Ectodermal cell (in vitro differentiated cells): ENCODE results near the gene MT1E.
"Not testable (repeated sequence)": the region's sequence is repeated elsewhere in the genome, so short reads cannot be mapped to it uniquely, and the experiment has no call there.

Source experiments
- H3K27ac ChIP-seq: 2 replicates; pipeline ENCODE4 v1.7.0; 2013; ENCODE audit warnings: mild to moderate bottlenecking, low read depth, low read length; ENCODE audit not compliant: insufficient read depth, poor library complexity, severe bottlenecking
- H3K27me3 ChIP-seq: 2 replicates; pipeline ENCODE4 v1.7.0; 2013; ENCODE audit warnings: mild to moderate bottlenecking, low read length; ENCODE audit not compliant: insufficient read depth, control insufficient read depth, poor library complexity, severe bottlenecking
- H3K36me3 ChIP-seq: one replicate; pipeline ENCODE4 v1.7.0; 2013; ENCODE audit warnings: low read length; ENCODE audit not compliant: control insufficient read depth, insufficient read depth
- H3K4me1 ChIP-seq: one replicate; pipeline ENCODE4 v1.7.0; 2013; ENCODE audit warnings: low read length; ENCODE audit not compliant: control insufficient read depth, insufficient read depth
- H3K4me3 ChIP-seq: 2 replicates; pipeline ENCODE4 v1.7.0; 2013; ENCODE audit warnings: low read depth, low read length, control low read depth; ENCODE audit not compliant: insufficient read depth
- H3K9me3 ChIP-seq: 2 replicates; pipeline ENCODE4 v1.7.0; 2013; ENCODE audit warnings: mild to moderate bottlenecking, low read length, moderate library complexity; ENCODE audit not compliant: control insufficient read depth
- WGBS, 2 experiments: methylation state at CpG; one replicate each; pipeline ENCODE4 v1.1.7; 2013; ENCODE audit warnings: missing lambda C conversion rate in 2 of 2; 5-methylcytosine and 5-hydroxymethylcytosine counted together

MT1E gene

GRCh38 chr16:56615353-56615752 is 10.2 kb upstream of the MT1E start:
- Histone ChIP-seq H3K27ac (no peak overlapping the region), H3K4me3 (no peak overlapping the region), H3K27me3 (peaks cover 87% of the 10 kb centered on the region), H3K36me3 (no peaks in the 10 kb centered on the region), H3K4me1 (peaks cover 19% of the 10 kb centered on the region), H3K9me3 (no peaks in the 10 kb centered on the region)
- 84 to 100% methylated on average over 2 of the region's 3 CpGs for WGBS, 2 experiments

GRCh38 chr16:56616608-56617211 is 8.9 kb upstream of the MT1E start:
- peaks cover 83% of the 10 kb centered on the region for H3K27me3 ChIP-seq

GRCh38 chr16:56617212-56618085 is 8.1 kb upstream of the MT1E start:
- 4 to 6% methylated on average over 41 of the region's 41 CpGs for WGBS, 2 experiments
- H3K27me3 ChIP-seq: peaks cover 76% of the 10 kb centered on the region

More at GRCh38 chr16:56616608-56617211, 8.9 kb upstream of the MT1E start:
- H3K36me3 ChIP-seq: no peaks in the 10 kb centered on the region
- H3K27ac ChIP-seq: no peak overlapping the region
- H3K4me3 ChIP-seq: peak overlapping the region; percentile 23
- 21 to 28% methylated on average over 23 of the region's 23 CpGs for WGBS, 2 experiments
- no peaks in the 10 kb centered on the region for H3K9me3 ChIP-seq
- peaks cover 14% of the 10 kb centered on the region for H3K4me1 ChIP-seq

GRCh38 chr16:56618138-56618537 is 7.4 kb upstream of the MT1E start:
- 24 to 34% methylated on average over 6 of the region's 6 CpGs for WGBS, 2 experiments
- H3K27me3 ChIP-seq: peaks cover 74% of the 10 kb centered on the region
- no peaks in the 10 kb centered on the region for H3K36me3 ChIP-seq
- H3K4me1 ChIP-seq: peaks cover 14% of the 10 kb centered on the region
- H3K27ac ChIP-seq: no peak overlapping the region
- H3K4me3 ChIP-seq: no peak overlapping the region
- H3K9me3 ChIP-seq: no peaks in the 10 kb centered on the region

More at GRCh38 chr16:56617212-56618085, 8.1 kb upstream of the MT1E start:
- H3K27ac ChIP-seq: no peak overlapping the region
- no peaks in the 10 kb centered on the region for H3K9me3 ChIP-seq
- H3K4me3 ChIP-seq: peak overlapping the region; percentile 23
- H3K4me1 ChIP-seq: peaks cover 14% of the 10 kb centered on the region
- H3K36me3 ChIP-seq: no peaks in the 10 kb centered on the region

- peaks cover 81% of the 10 kb centered on the region for H3K27me3 ChIP-seq
- 77 to 84% methylated on average over 8 of the region's 8 CpGs for WGBS, 2 experiments
Measured at GRCh38 chr16:56620339-56620897, 5.2 kb upstream of the MT1E start.

GRCh38 chr16:56621665-56622445 is 3.7 kb upstream of the MT1E start:
- H3K4me3 ChIP-seq, H3K9me3 ChIP-seq, H3K27ac ChIP-seq, H3K36me3 ChIP-seq: not testable (repeated sequence)
- 40 to 41% methylated on average over 4 of the region's 4 CpGs for WGBS, 2 experiments
- Histone ChIP-seq H3K27me3 (peaks cover 81% of the 10 kb centered on the region), H3K4me1 (peaks cover 13% of the 10 kb centered on the region)

More at GRCh38 chr16:56620339-56620897, 5.2 kb upstream of the MT1E start:
- Histone ChIP-seq H3K4me3 (no peak overlapping the region), H3K9me3 (no peaks in the 10 kb centered on the region), H3K4me1 (peaks cover 14% of the 10 kb centered on the region), H3K27ac (no peak overlapping the region), H3K36me3 (no peaks in the 10 kb centered on the region)

GRCh38 chr16:56623184-56623583 is 2.4 kb upstream of the MT1E start:
- H3K4me1 ChIP-seq, H3K9me3 ChIP-seq, H3K27ac ChIP-seq, H3K36me3 ChIP-seq, H3K4me3 ChIP-seq: not testable (repeated sequence)
- H3K27me3 ChIP-seq: peaks cover 78% of the 10 kb centered on the region
- WGBS, 2 experiments: 93% methylated on average over 5 of the region's 5 CpGs

- no peak overlapping the region for H3K27ac ChIP-seq
- H3K9me3 ChIP-seq: no peaks in the 10 kb centered on the region
- no peak overlapping the region for H3K4me3 ChIP-seq
- H3K27me3 ChIP-seq: peaks cover 78% of the 10 kb centered on the region
- WGBS, 2 experiments: 96% methylated on average over 2 of the region's 2 CpGs
- no peaks in the 10 kb centered on the region for H3K4me1 ChIP-seq
- no peaks in the 10 kb centered on the region for H3K36me3 ChIP-seq
Measured at GRCh38 chr16:56623637-56624036, 1.9 kb upstream of the MT1E start.

GRCh38 chr16:56625943-56626654 is 518 bp downstream of the MT1E start:
- Histone ChIP-seq H3K27ac (no peak overlapping the region), H3K4me1 (no peaks in the 10 kb centered on the region), H3K27me3 (peaks cover 81% of the 10 kb centered on the region), H3K9me3 (no peaks in the 10 kb centered on the region), H3K4me3 (no peak overlapping the region), H3K36me3 (no peaks in the 10 kb centered on the region)
- 19 to 27% methylated on average over 16 of the region's 16 CpGs for WGBS, 2 experiments
